NOMO-1 treated with dmso at 0.1 percent for 144 hours (cell line): ENCODE results near the gene IL25.
"Not testable (repeated sequence)": the region's sequence is repeated elsewhere in the genome, so short reads cannot be mapped to it uniquely, and the experiment has no call there.

ENCODE experiments used
- DNase-seq: peaks from one replicate; lab custom pipeline; 2025; ENCODE audit not compliant: unreplicated experiment; lab: John Stamatoyannopoulos, UW

Gene IL25

DNA sequence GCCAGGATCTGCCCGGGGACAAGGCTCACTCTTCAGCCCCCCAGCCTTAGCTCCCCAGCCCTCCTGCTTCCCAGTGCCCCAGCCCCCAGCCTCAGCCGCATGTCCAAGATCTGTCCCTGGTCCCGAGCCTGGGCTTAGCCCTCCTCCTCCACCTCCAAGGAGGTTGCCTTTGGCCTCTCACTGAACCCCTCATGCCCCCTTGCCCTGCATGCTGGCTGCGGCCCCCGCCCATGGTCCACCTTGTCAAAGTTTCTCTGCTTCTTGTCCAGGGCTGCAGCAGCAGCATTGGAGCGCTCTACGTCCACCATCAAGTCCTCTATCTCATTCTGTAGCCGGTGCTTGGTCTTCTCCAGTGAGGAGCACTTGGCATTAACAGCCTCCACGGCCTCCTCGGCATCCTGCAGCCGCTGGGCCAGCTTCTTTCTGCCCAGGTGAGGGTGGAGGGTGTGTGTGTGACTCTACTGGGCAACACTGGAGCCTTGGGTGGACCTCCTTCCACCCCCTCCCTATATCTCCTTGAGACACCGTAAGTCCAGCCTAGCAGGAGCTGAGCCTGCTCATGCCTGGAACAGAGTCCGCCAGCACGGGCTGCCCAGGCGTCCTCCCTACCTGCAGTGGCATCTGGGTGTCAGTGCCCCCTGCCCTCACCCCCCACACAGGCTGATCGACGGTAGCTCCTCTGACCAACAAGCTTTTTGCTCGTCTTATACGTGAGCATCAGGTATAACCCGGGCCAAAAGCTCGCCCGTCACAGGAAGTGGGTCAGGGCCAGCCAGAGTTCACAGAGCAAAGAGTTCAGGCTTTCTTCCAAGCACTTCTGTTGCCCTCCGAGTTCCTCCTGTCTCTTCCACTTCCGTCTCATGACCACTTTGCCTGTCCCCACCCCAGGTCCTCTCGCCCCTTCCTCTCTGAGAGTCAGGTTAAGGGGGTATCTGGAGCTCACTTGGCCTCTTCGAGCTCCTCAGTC is 15.6 kb downstream of the IL25 start:
- no peak for DNase-seq

DNA sequence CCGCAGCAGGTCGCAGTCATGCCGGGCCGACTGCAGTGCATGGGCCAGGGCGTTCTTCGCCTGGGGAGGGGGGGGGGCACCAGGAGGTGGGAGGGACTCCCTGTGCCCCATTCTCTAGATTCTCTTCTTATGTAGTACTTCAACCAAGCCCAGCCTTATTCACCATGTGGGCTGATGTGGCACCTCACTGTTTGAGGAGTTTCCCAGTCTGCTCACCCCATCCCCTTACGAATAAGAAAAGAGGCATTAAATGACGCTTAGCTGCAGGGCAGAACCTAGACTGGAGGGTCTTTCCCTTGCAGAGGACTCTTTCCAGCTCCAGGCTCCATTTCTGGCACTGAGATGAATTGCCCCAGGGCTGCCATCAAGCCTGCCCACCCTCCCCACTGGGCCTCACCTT is 16.4 kb downstream of the IL25 start:
- DNase-seq = no peak

DNA sequence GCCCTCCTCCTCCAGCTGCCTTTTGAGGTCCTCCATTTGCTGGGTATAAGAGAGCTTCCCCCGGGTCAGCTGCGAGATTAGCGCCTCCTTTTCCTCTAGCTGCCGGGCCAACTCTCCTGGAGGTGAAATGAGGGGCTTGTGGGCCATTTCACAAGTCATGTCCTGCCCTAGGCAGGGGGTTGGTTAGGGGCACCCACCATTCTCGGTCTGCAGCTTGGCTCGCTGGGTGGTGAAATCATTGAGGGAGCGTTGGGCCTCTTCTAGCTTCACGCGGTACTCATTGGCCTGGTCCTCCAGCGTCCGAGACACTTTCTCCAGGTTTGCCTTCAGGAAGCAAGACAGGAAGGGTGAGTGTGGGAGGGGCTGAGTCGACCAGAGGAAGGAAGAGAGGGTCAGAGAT is 16.8 kb downstream of the IL25 start:
- DNase-seq = no peak

DNA sequence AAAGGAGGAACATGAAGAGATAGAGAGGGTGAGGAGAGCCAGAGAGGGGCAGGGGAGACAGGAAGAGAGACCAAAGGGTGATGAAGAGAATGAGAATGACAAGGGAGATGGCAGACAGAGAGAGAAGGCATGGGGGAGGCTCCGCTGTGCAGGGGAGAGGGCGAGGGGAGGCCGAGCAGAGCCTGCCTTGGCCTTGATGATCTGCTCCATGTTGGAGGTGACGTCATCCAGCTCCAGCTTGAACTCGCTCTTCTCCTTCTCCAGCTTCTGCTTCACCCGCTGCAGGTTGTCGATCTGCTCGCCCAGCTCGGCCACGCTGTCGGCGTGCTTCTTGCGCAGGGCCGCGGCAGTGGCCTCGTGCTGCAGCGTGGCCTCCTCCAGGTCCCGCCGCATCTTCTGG is 17.3 kb downstream of the IL25 start:
- not testable (repeated sequence) for DNase-seq

DNA sequence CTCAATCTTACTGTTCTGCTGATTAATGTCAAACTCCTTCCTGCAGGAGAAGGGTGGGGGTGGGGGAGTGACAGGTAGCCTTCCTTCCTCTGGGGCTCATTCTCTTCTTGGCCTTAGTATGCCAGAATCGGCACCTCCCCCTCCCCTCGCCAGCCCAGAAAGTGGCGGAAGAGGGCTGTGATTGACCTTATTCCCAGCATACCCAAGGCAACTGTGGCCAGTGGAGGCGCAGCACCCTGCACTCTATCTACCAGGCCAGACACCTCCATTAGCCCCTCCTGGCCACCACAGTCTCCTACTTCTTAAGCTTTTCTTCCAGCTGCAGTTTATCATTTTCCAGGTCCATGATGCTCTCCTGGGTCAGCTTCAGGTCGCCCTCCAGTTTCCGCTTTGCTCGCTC is 20.0 kb downstream of the IL25 start:
- no peak for DNase-seq

DNA sequence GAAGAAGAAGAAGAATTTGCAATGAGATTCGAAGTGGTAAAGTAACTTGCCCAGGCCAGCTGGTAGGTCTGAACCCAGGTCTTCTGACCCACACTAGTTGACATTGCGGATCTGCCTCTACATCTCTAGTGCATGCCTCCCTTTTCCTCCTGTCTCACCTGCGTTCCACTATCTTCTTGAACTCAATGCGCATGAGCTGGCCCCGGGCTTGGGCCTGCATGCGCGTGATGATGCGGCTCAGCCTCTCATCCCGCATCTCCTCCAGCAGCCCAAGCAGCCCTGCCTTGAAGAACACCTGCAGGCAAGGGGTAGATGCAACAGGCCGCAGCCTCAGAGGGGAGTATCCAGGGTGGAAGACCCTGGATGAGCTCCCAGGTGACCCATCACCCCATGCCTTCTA is 23.5 kb downstream of the IL25 start:
- DNase-seq = no peak

DNA sequence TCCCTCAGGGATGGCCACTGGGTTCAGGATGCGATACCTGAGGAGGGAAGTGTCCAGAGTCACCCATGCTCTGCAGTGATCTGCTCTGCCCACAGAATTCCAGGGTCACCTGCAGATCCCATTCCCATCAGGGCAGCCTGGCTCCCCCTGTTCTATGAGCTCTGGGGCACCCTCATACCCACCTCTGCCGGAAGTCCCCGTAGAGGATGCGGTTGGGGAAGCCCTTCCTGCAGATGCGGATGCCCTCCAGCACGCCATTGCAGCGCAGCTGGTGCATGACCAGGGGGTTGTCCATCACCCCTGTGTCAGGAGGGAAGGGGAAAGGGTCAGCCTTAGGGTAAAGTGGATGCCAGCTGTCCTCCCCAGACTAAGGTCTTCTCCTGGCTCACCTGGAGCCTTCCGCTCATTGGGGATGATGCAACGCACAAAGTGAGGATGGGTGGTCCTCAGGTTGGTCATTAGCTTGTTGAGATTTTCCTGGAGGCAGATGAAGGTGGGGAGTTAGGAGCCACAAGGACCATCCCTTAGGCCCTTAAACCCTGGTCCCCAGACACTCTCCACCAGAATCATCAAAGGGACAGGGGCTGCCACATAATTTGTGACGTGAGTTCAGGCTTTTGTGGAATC is 24.3 kb downstream of the IL25 start:
- no peak for DNase-seq

DNA sequence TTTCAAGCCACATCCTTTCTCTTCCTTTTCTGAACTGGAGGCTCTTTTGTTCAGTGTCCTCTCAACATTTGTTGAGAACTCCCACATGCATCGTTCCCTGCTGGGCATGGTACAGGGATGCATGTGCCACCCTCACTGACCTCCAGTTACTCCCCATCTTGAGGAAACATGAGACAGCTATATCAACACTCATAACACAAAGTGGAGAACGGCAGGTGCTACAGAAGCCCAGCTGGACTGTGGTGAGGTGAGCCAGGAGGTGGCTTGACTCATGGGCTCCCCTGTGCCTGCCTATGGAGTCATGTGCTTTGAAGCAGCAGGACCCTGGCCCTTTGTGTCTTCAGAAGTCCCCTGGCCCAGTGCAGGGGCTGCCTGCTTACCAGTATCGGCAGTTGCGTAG is 25.7 kb downstream of the IL25 start:
- no peak for DNase-seq

DNA sequence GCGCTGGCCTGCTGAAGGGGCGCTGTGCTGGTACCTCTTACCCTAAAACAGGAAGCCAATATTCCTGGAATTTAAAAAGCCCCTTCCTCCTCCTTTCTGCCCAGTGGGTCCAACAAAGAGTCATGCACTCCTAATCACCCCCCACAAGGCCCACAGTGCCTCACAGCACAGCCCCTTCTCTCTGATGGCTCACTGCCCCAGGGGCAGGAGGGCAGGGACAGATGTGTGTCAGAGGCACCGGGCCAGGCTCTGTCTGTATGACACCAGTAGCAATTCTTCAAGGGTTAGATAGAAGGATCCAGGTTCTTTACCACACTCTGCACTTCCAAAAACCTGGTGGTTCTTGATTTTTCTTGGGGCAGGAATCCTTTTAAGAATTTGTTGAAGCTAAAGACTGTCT is 26.5 kb downstream of the IL25 start:
- DNase-seq = no peak

DNA sequence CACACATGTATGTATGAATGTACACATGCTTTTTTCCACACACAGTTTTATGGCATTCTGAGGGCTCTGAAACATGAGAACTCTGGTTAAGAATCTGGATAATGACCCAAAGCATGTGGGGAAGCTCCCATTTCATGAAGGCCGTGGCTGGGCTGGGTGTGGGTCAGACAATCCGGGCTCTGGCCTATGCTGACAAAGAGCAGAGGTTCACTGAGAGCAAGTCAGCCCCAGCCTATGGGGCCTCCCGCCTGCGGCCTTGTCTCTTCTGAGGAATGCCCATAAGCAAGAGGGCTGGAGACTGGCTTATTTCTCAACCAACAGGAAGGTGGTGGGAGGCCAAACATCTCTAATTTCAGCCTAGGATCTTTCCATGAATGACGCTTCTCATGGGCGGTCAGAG is 27.0 kb downstream of the IL25 start:
- DNase-seq = no peak

DNA sequence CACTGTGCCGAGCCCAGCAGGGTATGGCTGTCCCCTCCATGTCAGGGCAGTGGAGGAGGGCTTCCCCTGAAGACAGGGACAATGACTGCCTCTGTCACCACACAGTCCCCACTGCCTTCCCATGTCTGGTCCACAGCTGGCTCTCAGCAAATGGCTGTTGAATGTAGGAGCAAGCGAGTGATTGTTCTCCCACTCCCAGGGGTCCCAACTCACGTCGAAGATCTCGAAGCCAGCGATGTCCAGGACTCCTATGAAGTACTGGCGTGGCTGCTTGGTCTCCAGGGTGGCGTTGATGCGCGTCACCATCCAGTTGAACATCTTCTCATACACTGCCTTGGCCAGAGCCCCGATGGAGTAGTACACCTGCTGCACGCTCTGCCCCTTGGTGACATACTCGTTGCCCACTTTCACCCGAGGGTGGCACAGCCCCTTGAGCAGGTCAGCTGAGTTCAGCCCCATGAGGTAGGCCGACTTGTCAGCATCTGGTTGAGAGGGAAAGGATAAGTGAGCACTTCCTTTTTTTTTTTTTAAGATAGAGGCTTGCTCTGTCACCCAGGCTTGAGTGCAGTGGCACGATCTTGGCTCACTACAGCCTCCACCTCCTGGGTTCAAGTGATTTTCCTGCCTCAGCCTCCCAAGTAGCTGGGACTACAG is 28.0 kb downstream of the IL25 start:
- DNase-seq = not testable (repeated sequence)

DNA sequence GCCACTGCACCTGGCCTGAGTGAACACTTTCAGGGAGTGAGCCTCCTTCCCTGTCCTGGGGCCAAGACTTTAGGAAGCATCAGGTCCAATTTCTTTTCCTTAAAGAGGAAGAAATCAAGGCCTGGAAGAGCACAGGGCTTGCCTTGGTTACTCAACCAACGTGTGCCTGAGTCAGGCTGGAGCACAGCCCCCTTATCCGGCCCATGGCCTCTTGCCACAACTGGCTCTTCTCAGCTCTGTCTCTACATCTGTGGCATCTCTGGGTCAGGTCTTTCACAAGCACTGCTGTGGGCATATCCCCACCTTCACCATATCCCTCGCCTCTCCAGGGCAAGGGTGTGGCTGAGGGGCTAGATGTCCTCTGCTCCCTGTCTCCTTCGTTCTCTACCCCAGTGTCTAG is 28.7 kb downstream of the IL25 start:
- no peak for DNase-seq

DNA sequence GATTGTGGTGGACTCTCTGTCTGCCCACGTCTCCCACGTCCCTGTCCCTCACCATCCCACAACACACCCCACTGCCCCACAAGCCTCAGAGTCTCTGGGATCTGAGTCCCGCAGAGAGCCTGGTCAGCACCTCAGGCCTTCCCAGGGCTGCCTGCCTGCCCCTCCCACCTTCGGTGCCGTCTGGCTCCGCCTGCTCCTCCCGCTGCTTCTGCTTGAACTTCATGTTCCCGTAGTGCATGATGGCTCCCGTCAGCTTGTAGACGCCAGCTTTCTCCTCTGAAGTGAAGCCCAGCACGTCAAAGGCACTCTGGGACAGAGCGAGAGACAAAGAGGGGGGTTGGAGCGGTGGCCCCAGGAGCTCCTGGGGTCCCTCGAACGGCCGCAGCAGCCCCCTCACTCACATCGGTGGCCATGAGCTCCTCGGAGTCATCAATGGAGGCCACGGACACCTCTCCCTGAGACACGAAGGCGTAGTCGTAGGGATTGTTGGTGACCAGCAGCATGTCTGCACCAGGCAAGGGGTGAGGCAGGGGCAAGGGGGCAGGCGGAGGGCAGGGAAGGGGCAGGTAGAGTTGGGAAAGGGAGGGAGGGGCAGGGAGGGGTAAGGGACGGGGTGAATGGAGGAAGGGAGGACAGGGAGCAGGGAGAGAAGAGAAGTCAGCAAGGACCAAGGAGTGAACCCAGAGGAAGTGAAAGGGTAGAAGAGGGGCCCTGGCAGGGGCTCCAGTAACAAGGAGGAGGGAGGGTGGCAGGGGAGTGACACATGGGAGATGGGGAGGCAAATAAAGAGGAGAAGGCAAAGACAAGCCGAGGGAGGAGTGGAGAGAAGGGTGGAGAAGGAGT is 29.9 kb downstream of the IL25 start:
- DNase-seq = no peak

DNA sequence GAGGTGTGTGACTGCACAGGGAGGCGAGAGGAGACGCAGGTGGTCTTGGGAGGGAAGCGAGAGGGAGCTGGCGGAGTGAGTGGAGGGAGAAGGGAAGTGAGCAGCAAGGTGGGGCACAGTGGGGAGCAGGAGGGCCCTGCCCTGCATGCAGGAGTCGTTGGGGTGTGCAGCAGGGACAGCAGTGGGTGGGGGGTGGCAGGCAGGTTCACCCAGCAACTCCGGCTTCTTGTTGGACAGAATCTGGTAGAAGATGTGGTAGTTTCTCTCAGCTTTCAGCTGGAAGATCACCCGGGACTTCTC is 30.5 kb downstream of the IL25 start:
- DNase-seq = no peak

DNA sequence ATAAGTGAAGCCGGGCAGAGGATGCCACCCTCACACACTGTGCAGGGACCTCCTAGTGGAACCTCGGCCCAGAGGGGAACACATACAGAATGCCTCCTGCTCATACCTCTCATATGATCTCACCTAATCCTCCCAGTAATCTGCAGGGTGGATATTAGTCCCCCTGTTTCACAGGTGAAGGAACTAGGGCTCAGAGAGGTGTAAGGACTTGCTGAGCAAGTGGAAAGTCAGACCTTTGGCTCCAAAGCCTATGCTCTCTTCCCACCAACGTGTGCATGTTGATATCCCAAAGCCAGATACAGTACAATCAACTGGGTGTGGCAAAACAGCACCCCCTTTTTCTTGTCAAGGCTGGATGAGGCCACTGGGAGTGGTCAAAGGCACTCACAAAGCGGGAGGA is 31.3 kb downstream of the IL25 start:
- no peak for DNase-seq

DNA sequence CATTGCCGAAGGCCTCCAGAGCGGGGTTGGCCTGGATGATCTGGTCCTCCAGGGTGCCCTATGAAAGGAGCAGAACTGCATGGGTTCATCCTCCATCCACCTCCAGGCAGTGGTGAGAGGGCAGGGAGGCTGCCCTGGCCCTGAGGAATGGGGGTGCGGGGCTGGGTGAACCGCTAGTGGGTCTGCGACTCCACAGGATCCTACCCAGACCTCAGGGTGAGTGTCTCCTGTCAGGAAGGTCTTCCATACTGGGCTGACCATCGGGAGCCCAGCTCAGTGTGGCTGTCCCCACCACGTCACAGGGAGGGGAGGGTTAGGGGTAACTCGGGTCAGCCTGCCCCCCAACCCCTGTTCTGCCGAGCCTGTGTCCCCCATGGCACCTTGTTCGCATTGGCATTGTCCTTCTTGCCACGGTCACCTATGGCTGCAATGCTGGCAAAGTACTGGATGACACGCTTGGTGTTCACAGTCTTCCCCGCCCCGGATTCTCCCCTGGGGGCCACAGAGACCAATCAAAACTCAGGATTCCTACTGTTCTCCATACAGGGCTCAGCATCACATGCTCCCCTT is 31.8 kb downstream of the IL25 start:
- DNase-seq = no peak

DNA sequence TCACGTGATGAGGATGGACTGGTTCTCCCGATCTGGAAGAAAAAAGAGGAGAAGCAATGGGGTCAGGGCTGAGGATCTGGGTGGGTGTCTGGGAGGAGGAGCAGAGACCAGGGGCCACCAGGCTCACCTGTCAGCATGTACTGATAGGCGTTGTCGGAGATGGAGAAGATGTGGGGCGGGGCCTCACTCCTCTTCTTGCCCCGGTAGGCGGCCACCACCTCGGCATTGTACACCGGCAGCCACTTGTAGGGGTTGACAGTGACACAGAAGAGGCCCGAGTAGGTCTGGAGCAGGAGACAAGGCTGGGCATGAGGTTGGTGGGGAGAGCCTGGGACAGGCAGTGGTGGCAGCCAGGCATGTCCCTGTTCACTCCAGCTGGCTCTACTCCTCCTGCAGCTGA is 32.5 kb downstream of the IL25 start:
- no peak for DNase-seq

DNA sequence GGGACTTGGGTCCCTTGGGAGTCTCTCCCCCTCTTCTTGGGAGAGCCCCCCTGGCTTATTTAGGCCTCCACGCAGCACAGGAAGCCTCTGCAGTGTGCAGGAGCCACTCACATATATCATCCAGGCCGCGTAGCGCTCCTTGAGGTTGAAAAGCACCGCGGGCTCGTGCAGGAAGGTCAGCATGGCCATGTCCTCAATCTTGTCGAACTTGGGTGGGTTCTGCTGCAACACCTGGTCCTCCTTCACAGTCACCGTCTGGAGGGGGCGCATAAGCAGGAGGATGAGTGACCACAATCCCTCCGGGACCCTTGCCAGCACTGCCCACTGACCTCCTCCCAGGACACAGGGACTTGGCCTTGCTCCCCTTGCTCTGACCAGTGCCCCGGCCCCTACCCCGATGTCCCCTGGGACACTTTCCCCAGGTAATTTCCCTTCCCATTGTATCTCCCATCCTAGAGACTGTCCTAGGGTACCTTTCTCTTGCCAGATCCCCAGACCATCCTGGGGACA is 33.0 kb downstream of the IL25 start:
- DNase-seq = no peak

DNA sequence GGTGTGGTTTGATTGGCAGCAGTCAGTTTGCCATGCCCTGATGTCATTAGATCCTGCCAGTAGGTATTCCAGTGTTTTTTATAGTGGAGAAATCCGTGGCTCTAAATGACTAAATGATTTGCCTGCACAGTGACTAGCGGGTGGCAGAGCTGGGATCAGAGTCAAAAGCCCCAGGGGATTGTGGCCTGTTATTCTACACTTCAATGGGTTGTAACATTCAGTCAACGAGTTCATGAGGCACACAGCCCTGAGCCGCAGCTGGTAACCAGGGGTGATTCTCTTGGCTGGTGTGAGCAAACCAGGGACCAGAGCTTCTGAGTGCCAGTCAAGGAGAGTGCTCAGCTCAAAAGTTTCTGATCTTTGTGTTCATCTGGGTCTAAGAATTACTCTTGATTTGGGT is 33.6 kb downstream of the IL25 start:
- DNase-seq = no peak

DNA sequence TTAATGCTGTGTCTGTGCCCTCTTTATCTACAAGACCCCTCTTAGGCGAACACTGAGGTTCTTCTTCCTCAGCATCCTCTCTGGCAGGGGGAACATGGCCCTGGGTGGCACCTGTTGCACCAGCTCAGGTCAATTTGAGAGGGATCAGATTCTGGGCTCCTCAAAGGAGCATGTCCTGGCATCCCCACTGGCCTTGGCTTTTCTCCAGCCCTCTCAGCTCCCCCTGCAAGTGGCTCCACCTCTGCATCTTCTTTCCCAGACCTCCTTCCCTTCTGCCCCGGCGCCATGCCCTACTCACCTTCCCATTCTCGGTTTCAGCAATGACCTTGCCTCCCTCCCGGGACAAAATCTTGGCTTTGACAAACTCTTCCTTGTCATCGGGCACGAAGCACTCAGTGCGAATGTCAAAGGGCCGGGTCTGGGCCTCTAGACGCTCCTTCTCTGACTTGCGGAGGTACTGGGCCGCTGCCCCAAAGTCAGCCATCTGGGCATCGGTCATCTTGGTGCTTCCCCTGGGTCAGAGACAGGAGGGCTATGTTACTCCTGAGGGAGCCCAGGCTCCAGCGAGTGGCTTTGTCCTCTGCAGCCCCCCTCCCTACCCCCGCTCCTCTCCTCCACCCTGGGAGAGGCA is 34.2 kb downstream of the IL25 start:
- DNase-seq = no peak
